ENCODE data around the gene ADAMTS9.

DNA sequence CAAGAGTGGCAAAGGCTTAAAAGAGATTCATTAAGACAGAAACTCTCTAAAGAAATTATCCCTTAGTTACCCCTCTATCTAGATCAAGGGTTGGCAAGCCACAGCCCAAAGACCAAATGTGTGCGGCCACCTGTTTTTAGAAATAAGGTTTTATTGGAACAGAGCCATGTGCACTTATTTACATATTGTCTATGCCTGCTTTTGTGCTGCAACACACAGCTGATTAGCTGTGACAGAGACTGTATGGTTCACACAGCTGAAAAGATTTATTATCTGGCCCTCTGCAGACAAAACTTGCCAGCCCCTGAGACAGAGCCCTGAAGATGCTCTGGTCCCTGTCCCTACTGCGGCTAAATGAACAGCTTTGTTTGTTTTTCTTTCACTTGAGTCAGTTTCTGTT lies 88.1 kb downstream of the ADAMTS9 start:
- TF ChIP-seq, protein P1, sequence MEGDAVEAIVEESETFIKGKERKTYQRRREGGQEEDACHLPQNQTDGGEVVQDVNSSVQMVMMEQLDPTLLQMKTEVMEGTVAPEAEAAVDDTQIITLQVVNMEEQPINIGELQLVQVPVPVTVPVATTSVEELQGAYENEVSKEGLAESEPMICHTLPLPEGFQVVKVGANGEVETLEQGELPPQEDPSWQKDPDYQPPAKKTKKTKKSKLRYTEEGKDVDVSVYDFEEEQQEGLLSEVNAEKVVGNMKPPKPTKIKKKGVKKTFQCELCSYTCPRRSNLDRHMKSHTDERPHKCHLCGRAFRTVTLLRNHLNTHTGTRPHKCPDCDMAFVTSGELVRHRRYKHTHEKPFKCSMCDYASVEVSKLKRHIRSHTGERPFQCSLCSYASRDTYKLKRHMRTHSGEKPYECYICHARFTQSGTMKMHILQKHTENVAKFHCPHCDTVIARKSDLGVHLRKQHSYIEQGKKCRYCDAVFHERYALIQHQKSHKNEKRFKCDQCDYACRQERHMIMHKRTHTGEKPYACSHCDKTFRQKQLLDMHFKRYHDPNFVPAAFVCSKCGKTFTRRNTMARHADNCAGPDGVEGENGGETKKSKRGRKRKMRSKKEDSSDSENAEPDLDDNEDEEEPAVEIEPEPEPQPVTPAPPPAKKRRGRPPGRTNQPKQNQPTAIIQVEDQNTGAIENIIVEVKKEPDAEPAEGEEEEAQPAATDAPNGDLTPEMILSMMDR (conservative IDR thresholded peaks at IDR 0.05; ENCODE audit: low read length), result no peak
- TF ChIP-seq EZH2phosphoT487 (IDR thresholded peaks at IDR 0.05; ENCODE audit: borderline replicate concordance), result no peak

All from Loucy (cell line).